NCI-H1694 (cell line): ENCODE results near the gene EXOC4.
"Not testable (repeated sequence)": the region's sequence is repeated elsewhere in the genome, so short reads cannot be mapped to it uniquely, and the experiment has no call there.

Experiments used
- DNase-seq: peaks from one replicate; lab custom pipeline; 2025; lab: John Stamatoyannopoulos, UW

Gene EXOC4

DNA sequence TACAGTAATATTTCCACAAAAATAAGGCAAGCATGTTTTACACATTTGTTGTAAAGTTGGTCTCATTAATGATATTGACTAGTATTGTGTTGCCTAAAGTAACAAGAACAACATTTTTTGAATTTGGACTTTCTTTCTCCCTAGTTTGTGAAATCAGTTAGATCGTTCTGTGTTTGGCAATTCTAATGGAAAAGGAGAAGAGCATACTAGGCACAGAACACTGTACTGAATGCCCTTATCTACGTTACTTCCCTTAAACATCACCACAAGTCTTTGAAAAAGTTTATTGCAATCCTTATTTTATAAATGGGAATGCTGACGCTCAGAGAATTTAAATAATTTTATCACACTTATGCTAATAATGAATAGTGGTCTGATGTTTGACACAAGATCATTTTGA, 372.2 kb downstream of the EXOC4 start:
- no peak for DNase-seq

DNA sequence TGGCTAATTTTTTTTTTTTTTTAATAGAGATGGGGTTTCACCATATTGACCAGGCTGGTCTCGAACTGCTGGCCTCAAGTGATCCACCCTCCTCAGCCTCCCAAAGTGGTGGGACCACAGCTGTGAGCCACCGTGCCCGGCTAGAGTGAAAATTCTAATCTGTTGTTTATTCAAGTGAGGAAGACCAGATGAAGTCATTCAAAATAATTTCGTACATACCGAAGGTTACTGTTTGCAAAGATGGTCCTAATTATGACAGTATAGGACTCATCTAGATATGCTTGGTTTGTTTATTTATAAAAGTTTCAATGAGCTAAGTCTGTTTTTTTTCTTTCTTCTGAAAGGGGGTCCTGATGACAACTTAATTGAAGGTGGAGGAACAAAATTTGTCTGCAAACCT, 376.8 kb downstream of the EXOC4 start:
- no peak for DNase-seq

- DNase-seq: no peak
Measured at GRCh38 chr7:133633055-133633454, 380.2 kb downstream of the EXOC4 start.

DNA sequence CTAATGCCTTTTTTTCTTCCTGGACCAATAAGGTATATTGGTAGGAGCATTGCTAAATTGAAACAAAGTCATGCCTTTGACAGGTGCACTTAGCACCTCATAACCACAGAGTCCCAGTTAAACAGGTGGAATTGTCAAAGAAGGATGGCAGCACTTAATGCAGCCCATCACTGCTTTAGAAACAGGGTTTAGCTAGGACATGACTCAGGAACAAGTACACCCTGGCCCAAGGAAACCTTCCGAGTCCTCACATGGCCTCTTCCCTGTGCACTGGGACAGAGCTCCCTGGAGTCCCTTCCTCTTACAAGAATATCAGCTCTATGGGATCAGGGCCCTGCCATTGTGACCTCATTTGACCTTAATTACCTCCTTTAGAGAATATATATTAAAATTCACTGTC, 382.7 kb downstream of the EXOC4 start:
- no peak for DNase-seq

DNA sequence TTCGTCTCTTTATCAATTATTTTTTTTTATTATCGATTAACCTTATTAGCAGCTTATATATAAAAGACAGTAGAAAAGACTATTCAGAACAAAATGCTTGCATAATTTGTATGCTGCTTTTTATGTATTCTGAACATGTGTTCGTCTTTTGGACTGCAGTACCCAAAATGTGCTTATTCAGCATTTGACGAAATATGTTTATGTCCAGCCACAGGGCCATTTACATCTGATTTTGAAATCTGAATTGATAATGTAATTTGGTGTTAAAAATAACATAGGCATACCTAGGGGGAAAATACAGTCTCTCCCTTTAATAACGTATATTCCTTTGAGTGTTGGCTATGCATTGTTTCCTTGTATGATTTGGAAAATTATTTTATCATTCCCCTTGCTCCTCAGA, 386.0 kb downstream of the EXOC4 start:
- DNase-seq: no peak

DNA sequence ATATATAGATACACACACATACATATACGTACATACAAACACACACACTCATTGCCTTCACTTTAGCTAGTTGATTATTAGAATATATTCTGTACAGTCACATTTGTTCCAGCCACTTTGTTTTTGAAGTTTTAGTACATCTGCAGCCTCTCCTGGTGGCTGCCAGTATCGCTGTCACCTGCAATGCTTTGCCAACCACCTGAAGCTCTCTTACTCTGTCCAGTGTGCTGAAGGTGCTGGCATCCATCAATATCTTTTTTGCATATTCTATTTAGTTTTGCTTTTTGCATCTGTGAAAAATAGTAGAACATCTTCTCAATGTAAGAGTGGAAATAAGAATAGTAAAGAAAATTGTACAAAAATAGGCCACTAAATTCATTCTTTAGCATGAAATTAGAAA, 388.6 kb downstream of the EXOC4 start:
- no peak for DNase-seq

DNA sequence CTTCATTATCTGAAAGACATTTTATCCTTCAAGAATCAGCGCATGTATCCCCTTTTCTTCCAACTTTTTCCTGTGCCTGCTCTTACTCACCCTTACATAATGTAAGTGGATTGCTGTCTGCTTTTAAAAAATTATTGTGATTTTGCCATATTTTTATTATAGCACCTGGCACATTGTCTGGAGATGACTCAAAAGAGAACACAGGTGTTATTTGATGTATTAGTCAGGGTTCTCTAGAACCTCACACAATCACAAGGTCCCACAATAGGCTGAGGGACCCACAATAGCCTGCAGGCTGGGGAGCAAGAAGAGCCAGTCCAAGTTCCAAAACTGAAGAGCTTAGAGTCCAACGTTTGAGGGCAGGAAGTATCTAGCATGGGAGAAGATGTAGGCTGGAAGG, 390.0 kb downstream of the EXOC4 start:
- no peak for DNase-seq

DNA sequence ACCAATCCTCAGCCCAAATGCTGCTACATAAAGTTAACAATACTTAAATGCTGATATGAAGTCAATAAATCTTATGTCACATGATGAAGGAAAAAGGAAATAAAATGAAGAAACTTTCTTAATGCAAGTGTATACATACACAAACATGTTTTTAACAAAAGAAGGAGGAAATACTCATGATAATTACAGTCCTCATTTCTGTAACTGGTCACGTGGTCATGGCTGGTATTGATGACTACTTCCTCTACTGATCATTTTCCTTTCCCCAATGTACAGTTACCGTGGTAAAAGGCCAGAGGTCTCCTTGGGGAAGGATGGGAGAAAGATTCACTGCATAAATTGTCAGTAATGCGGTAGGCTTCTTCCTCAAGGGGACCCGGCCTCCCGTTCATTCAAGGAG, 390.8 kb downstream of the EXOC4 start:
- DNase-seq: not testable (repeated sequence)

GRCh38 chr7:133645884-133646391, 393.1 kb downstream of the EXOC4 start:
- DNase-seq: no peak

DNA sequence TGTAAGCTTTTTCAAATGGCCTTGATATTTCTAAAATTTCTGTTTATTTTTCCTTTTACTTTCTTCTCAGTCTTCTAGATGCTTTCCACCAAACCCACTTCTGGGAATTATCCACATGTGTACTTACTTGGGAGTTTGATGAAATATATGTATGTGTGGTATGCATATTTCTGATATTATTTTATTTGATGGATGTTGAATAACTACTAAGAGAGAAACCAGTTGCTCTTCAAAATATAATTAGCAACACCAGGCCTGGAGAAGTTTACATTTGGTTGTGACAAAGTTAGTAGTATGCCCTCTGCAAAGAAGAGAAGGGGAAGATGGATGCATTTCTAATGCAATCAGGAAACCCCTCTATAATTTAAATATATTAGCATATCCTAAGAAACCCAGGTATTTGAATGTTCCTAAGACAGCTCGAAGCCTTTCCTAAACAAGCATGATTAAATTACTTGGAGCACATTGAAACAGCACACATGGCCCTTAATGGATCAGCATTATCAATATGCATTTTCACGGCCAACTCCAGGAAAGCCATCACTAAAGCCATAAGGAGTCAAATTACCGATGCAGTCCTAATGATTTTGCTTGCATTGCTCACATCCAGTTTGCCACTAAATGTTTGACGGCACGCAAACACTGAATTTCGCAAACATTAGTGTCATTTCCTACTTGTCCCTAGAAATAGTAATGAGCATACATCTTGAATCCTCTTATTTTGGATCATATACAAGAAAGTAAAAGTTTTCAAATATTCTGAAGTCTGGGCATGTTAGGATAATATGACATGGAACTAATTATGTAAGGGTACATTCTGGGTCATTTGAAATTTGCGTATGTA, 393.8 kb downstream of the EXOC4 start:
- DNase-seq: no peak

- no peak for DNase-seq
Measured at GRCh38 chr7:133649593-133649992, 396.7 kb downstream of the EXOC4 start.

DNA sequence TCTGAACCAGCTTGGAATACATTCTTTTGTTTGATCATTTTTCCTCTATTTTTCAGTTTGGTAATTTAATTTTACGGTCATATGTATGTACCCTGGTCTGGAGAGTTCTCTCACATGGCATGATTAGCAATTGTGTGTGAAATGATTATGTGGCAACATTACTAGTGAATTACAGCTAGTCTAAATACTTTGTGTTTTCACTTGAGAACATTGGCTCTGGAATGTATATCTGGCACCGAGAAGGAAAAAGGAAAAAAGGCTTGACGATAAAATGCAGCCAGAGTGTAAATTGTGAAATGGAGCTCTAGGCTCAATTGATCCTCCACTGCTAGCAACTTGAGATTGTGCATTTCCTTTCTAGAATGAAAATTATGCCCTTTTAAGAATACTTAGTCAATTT, 397.2 kb downstream of the EXOC4 start:
- no peak for DNase-seq

DNA sequence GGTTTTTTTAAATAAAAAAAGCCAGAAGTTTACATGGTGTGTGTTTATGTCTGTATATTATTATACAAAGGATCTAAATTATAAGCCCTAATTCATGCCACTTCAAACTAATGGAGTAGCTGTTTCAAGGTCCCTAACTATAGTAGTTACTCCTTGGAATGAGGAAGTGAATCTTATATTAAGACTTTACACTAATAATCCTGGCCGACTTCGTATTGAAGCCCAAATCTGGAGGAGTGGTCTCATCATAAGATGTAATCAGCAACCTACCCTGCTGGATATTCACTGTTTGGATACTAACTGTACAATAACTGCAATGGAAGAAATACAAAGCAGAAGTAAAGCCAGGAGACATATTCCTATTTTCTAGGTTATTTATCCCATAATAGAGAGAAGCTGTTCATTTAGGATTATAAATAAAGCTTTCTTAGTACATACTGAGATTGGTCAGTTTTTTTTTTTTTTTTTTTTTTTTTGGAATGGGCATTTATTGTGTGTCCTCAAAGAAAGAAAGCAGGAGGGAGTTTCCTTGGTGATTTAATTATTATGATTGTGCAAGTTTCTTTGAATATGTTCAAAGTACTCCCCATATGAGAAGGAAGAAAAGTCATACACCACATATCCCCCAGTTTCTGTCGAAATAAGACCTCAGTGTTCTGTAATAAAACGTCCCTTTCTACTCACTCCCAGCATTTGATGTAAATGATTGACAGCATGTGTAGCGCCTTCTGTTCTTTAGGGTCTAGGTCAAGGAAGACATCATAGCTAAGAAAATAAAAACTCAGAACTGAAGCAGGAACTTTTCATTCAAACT, 397.8 kb downstream of the EXOC4 start:
- DNase-seq: no peak

DNA sequence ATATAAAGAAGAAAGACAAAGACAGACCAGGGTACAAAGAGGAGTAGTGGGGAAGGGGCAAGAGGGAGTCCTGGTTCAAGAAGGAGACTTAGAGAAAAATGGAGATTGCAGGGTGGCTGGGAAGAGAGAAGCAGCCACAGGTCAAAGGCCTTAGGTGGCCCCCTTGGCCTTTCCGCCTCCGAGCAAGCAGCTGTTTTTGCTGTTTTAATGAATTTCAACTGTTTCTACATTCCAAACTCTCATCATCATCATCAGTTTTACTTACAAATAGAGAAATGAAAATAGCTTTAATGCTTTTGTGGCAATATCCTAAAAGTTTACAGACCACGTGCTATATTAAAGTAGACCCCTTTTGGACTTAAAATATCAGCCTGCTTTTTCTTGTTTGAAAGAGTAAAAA, 399.7 kb downstream of the EXOC4 start:
- no peak for DNase-seq

DNA sequence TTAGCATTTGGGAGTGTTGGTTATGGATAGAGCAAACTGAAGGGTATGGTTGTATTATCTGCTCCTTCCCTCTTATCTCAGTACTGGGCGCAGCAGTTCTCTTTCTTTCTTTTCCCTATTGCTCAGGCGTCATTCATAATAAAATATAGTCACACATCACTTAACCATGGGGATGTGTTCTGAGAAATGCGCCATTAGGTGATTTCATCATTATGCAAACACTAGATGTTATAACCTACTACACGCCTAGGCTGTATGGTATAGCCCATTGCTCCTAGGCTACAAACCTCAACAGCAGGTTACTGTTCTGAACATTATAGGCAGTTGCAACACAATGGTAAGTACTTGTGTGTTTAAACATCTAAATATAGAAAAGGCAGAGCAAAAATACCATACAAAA, 401.7 kb downstream of the EXOC4 start:
- DNase-seq: no peak

DNA sequence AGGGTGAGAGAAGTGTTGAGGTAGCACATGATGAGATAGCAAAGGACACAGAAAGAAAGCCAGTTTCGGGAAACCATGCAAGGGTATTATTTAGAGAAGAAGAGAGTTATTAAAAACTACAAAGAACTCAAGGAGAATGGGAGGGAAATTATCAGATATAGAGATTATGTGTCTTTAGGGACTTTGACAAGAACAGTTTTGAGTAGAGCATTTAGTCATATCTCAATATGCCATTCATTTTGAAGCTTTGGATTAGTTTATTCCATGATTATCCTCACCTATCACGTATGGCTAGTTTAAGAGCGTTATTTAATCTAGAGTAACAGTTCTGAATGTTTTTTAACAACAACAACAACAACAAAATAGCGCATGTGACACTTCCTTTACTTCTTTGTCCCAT, 409.4 kb downstream of the EXOC4 start:
- no peak for DNase-seq

- no peak for DNase-seq
Measured at GRCh38 chr7:133662830-133663229, 410.0 kb downstream of the EXOC4 start.

DNA sequence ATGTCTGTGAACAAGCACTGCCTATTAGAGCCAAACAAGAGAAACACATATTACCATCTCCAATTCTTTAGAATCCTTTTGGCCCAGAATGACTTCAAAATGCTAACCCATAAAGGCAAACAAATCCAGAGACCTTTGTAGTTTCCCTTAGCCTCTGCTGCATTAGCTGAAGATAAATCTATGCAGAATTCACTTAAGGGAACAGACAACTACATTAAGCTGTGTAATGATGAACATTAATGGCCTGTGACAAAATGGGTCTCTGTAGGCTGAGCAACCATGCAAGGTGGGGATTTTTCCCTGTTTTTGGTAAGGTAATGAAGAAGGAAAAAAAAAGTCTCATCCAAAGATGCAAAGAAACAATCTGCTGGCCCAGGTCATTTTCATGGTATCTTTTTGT, 411.6 kb downstream of the EXOC4 start:
- DNase-seq: no peak

GRCh38 chr7:133668296-133669060, 415.6 kb downstream of the EXOC4 start:
- DNase-seq: no peak

- DNase-seq: no peak
Measured at GRCh38 chr7:133669061-133669455, 416.2 kb downstream of the EXOC4 start.

DNA sequence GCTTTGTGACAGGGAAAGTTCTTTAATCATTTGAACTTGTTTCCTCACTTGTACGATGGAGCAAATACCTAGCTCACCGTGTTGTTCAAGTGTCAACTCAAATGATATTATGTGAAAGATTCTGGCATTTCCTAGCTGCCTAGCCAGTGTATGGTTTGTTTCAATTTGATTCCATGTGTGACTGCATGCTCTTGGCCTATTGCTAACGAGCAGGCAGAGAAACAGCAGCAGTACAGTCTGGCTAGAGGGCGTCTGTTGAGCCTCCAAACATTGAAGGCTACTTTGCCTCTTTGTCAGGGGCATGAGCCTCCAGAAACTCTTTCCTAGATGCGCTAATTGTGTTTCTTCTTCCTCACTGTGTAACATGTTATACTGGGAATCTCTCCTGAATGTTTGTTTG, 417.4 kb downstream of the EXOC4 start:
- no peak for DNase-seq

- DNase-seq: no peak
Measured at GRCh38 chr7:133672866-133673265, 420.0 kb downstream of the EXOC4 start.
